ENCODE results near the gene FER. TPM values are rescaled to one million over a fixed set of nuclear protein-coding genes. Genes with fewer than 3 reads are reported as not detected.

Gene FER
- total and polyA plus RNA-seq, 9 of the 15 experiments (the other 6 are each of a cell fraction or from before 2014, with no cell fraction given) = 6.7 to 18.2 (median 8.9) TPM

- no peaks in the 10 kb centered on the region for H3K36me3 ChIP-seq (ENCODE audit: control insufficient read depth, insufficient read depth, low read length)
- no peak overlapping the region for H3K9ac ChIP-seq (ENCODE audit: insufficient read depth in 1 of 2, low read depth in 2 of 2, low read length in 2 of 2)
- H3K4me3 ChIP-seq = no peak overlapping the region
- FAIRE-seq (peak; percentile 29), DNase-seq (ENCODE audit: extremely low read depth in 1 of 4, low spot score in 3 of 4) (peak in 2 of 4 experiments; percentile 10 to 48), ATAC-seq (no peak)
- POLR2A ChIA-PET = no interaction called here
- in situ Hi-C loops (cut with MboI) (no loop called here), intact Hi-C loops (cut with micrococcal nuclease) (no loop called here)
- BruUV-seq (replicated peaks) = no TSS peak
- no peak overlapping the region for H2AFZ ChIP-seq (ENCODE audit: low read depth, low read length)
- H3K27me3 ChIP-seq (ENCODE audit: control insufficient read depth in 2 of 2, insufficient read depth in 2 of 2, low read length in 2 of 2) = no peaks in the 10 kb centered on the region
- peaks cover 0 to 7% of the 10 kb centered on the region in 2 experiments; a peak in 2 of 5 replicates for H3K4me1 ChIP-seq (replicated peaks in 1 of 2; ENCODE audit: control insufficient read depth in 2 of 2, insufficient read depth in 2 of 2, low read length in 2 of 2)
- H3K9me3 ChIP-seq (replicated peaks; ENCODE audit: control insufficient read depth, insufficient read depth, low read depth, low read length) = no peaks in the 10 kb centered on the region
- no peak overlapping the region for H3K4me2 ChIP-seq (ENCODE audit: insufficient read depth, low read length)
- CTCF ChIA-PET (ENCODE audit: low intra/inter-chr PET ratio) = no interaction called here
- H3K27ac ChIP-seq (ENCODE audit: extremely low read depth, low read depth, low read length) = no peak overlapping the region
- H3K79me2 ChIP-seq (ENCODE audit: control insufficient read depth, insufficient read depth, low read length) = no peaks in the 10 kb centered on the region
- H4K20me1 ChIP-seq (replicated peaks; ENCODE audit: control insufficient read depth, insufficient read depth, low read length) = no peaks in the 10 kb centered on the region
- no peaks in the 10 kb centered on the region for H3K9me1 ChIP-seq (ENCODE audit: control insufficient read depth, insufficient read depth, low read length)
- WGBS (ENCODE audit: insufficient coverage, low coverage, missing lambda C conversion rate) = 17% methylated on average over 3 of the region's 3 CpGs
- TF ChIP-seq STAT5B (CRISPR knock-in tag; IDR thresholded peaks at IDR 0.05) (no peak), POLR2AphosphoS2 (IDR thresholded peaks at IDR 0.05; ENCODE audit: low read length) (no peak), TCF3 (CRISPR knock-in tag; IDR thresholded peaks at IDR 0.05) (peak; percentile 25; the same call in 1 of the 2 replicates), MEF2D (tag; conservative IDR thresholded peaks at IDR 0.05; ENCODE audit: low read depth) (0 out of 2 replicates have a peak, but pooled peaks have one; percentile 46), SOX6 (IDR thresholded peaks at IDR 0.05) (0 out of 2 replicates have a peak, but pooled peaks have one; percentile 38), CBFA2T3 (IDR thresholded peaks at IDR 0.05) (peak; percentile 48), ARID1B (IDR thresholded peaks at IDR 0.05) (0 out of 2 replicates have a peak, but pooled peaks have one; percentile 28), KDM2B (CRISPR knock-in tag; IDR thresholded peaks at IDR 0.05) (no peak), NCOR1 (IDR thresholded peaks at IDR 0.05) (0 out of 2 replicates have a peak, but pooled peaks have one; percentile 18), PRDM10 (IDR thresholded peaks at IDR 0.05; ENCODE audit: partially characterized antibody) (peak; percentile 95)
Measured at GRCh38 chr5:108830705-108831276, 83.1 kb downstream of the FER start.
